Epithelial cell of esophagus (primary cell): ENCODE results near the gene NEAT1.

ENCODE experiments used
- DNase-seq: peaks from one replicate; pipeline ENCODE4 v3.0.0; 2010; ENCODE audit warnings: low read depth
- H3K4me3 ChIP-seq: 2 replicates; pipeline ENCODE4 v1.5.1; 2011; ENCODE audit warnings: mild to moderate bottlenecking, low read length, control low read depth
- TF ChIP-seq, protein P1 (sequence below): IDR thresholded peaks from 2 replicates; pipeline ENCODE4 v1.5.1; 2011; ENCODE audit warnings: low read depth, mild to moderate bottlenecking, low read length, control low read depth, inconsistent platforms; ENCODE audit not compliant: insufficient read depth; ENCODE audit errors: missing control alignments

NEAT1 gene

GRCh38 chr11:65485920-65486219 is 63.3 kb downstream of the NEAT1 start:
- DNase-seq: peak; percentile 71
- no peak overlapping the region for H3K4me3 ChIP-seq
- TF ChIP-seq, protein P1, sequence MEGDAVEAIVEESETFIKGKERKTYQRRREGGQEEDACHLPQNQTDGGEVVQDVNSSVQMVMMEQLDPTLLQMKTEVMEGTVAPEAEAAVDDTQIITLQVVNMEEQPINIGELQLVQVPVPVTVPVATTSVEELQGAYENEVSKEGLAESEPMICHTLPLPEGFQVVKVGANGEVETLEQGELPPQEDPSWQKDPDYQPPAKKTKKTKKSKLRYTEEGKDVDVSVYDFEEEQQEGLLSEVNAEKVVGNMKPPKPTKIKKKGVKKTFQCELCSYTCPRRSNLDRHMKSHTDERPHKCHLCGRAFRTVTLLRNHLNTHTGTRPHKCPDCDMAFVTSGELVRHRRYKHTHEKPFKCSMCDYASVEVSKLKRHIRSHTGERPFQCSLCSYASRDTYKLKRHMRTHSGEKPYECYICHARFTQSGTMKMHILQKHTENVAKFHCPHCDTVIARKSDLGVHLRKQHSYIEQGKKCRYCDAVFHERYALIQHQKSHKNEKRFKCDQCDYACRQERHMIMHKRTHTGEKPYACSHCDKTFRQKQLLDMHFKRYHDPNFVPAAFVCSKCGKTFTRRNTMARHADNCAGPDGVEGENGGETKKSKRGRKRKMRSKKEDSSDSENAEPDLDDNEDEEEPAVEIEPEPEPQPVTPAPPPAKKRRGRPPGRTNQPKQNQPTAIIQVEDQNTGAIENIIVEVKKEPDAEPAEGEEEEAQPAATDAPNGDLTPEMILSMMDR: no peak

GRCh38 chr11:65486570-65487466 is 64.2 kb downstream of the NEAT1 start:
- DNase-seq: no peak
- TF ChIP-seq, protein P1: no peak
- H3K4me3 ChIP-seq: no peak overlapping the region

DNA sequence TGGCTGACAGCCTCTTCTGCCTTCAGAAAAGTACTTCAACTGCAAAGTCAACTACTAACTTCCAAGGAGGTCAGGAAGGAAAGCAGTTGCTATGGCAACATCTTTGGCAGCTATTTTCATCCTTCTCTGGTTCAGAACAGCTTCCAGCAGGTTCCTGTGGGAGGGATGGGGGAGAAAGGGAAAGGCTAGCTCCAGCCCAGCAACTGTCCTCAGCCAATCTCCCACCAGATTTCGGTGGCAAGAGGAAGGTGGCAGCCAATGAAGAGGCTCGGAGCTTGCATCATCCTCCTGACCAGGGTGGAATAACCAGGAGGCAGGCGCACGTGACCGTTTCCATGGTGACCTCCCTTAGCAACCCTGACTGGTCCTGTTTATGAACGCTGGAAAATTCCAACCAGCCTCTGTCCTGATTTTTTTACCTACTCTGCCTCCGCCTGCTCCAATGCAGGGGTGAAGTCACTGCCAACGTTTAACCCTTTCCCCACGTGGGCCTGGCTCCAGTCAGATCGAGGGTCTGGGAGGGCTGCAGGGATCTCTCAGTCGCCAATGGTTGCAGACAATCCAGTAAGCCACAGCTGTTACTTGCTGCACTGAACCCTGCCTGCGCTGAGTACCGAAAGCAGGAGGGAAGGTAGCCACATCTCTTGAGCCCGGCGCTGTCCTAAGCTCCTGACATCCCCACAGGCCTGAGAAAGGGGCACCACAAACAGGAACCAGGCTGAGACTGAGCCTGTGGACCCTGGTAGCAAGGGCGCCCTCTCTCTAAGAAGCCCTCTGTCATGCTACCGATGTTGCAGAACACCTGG is 65.1 kb downstream of the NEAT1 start:
- peak overlapping the region; percentile 3 for H3K4me3 ChIP-seq
- TF ChIP-seq, protein P1: no peak
- peak; percentile 100 for DNase-seq

DNA sequence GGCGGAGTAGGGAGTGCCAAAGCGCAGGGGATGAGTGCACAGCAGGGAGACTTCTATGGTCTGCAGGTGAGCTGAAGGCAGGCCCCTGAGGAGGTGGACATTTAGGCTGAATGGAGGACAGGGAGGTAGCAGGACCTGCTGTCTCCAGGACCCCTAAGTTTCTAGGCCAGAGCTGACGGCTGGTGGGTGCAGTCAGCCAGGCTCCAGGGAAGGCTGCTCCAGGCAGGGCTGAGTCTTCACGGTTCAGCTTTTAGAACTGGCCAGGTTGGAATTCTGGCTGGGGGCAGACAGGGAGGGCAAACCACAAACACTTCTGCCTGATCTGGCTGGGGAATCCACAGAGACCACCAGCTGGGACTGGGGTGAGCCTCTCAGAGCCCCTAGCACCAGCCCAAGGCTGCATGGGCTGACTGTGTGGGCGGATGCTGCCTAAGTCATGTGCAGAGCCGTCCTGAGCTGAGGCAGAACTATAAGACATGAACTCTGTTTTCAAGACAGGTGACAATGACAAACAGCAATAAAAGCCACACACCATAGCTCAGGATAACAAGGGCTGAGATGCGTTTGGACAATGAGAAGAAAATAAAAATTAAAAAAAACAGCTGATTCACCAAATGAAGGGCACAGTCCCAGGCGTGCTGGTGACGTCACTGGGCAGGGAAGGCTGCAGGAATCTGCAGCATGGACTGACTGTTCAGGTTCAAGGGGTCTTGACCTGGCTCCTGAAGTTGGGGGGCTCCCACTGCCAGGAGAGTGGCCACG is 65.9 kb downstream of the NEAT1 start:
- H3K4me3 ChIP-seq: peak overlapping the region; percentile 3
- DNase-seq: peak; percentile 46
- TF ChIP-seq, protein P1: no peak

GRCh38 chr11:65489035-65489705 is 66.6 kb downstream of the NEAT1 start:
- DNase-seq: no peak
- TF ChIP-seq, protein P1: no peak
- H3K4me3 ChIP-seq: no peak overlapping the region

DNA sequence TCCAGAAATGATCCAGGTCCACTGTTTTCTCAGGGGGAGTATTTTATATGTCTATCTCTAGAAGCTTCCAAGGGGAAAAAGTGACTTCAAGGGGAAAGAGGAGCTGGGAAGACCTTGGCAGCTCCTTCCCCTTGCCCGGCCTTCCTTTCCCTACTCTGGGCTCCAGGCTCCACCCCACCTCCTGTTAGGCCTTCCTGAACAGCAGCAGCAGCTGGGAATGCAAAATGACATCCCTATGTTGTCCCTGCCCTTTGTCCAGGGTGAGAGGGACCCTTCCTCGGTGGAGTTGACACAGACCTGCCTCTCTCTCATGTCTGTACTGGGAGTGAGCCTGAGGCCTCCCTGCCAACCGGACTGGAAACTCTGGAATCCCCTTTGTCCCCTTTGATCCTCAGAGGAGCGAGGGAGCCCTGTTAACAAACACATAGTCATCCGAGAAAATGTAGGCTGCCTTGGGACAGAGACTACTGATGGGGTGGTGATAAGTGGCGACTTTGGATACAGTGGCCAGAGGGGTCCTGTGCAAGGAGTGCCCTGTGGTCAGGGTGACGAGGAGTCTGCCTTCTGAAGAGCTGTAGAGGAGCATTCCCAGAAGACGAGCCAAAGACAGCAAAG is 67.2 kb downstream of the NEAT1 start:
- no peak for DNase-seq
- TF ChIP-seq, protein P1: no peak
- H3K4me3 ChIP-seq: no peak overlapping the region
